HEK293 (cell line): ENCODE measurements around the gene TMEM208.

Experiments
- CTCF ChIP-seq: fragments of 450-650 bp; formaldehyde crosslinking; IDR thresholded peaks from 2 replicates; pipeline ENCODE4 v1.5.1; 2016; ENCODE audit warnings: missing biosample characterization, missing genetic modification characterization
- ELK4 ChIP-seq: IDR thresholded peaks from 2 replicates; pipeline ENCODE4 v1.6.1; 2011; ENCODE audit warnings: mild to moderate bottlenecking, low read depth, low read length, borderline replicate concordance
- SP7 ChIP-seq: fragments of 450-650 bp; formaldehyde crosslinking; IDR thresholded peaks from 2 replicates; pipeline ENCODE4 v1.5.1; 2016; ENCODE audit warnings: missing biosample characterization, missing genetic modification characterization
- TSHZ1 ChIP-seq: fragments of 450-650 bp; formaldehyde crosslinking; IDR thresholded peaks from 2 replicates; pipeline ENCODE4 v1.5.1; 2016; ENCODE audit warnings: missing biosample characterization, missing genetic modification characterization, borderline replicate concordance
- ZNF132 ChIP-seq: fragments of 450-650 bp; formaldehyde crosslinking; IDR thresholded peaks from 2 replicates; pipeline ENCODE4 v1.5.1; 2017; ENCODE audit warnings: missing biosample characterization, missing genetic modification characterization, borderline replicate concordance
- ZNF146 ChIP-seq: fragments of 450-650 bp; formaldehyde crosslinking; IDR thresholded peaks from 2 replicates; pipeline ENCODE4 v1.5.1; 2016; ENCODE audit warnings: missing biosample characterization, missing genetic modification characterization
- ZNF555 ChIP-seq: fragments of 450-650 bp; formaldehyde crosslinking; conservative IDR thresholded peaks from 2 replicates; pipeline ENCODE4 v1.5.1; 2017; ENCODE audit warnings: missing biosample characterization, mild to moderate bottlenecking, missing genetic modification characterization, inconsistent platforms

DNA sequence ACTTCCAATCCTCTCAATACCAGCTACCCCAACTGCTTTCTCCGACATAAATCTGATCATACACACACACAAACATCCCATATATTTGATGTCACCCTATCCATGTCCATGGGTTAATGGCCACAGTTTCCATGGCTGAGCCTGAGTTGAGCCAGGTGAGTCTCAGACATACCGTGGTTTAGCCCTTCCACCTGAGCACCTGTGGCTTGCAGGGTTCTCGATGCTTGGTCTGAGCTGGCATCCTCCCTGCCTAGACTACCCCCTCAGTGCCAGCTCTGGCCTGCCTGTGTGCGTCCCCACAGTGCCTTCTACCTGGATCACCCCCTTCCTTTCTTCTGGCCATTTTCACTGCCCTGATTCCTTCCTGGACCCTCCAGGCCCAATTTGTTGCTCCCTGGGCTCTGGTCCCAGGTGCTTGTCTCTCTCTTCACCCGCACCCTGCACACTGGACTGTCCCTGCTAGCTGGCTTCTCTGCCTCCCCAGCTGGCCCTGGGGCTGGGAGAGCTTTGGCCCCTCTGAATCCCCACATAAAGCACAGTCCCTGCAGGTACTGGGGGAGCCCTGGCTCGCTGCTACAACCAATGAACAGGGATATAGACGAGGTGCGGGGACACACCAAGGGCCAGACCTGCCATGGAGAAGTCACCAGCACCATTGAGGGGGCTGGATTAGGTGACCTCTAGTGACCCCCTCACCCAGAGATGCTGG, 20.6 kb upstream of the TMEM208 start:
- TF ChIP-seq SP7 (tag by site-specific recombination) = no peak
- no peak for TF ChIP-seq ELK4
- no peak for TF ChIP-seq TSHZ1 (tag by site-specific recombination)
- TF ChIP-seq ZNF132 (tag by site-specific recombination) = no peak
- no peak for TF ChIP-seq CTCF
- TF ChIP-seq ZNF146 = no peak
- TF ChIP-seq ZNF555 = no peak
